Measurements from ENCODE around the gene PMEPA1.

Gene PMEPA1

GRCh38 chr20:57711311-57711712, 1.5 kb upstream of the PMEPA1 start:
- DNase-seq (ENCODE audit: low spot score), result peak; percentile 24

GRCh38 chr20:57710841-57711240, 1.0 kb upstream of the PMEPA1 start:
- DNase-seq (ENCODE audit: low spot score), result no peak

- DNase-seq (ENCODE audit: low spot score), result peak; percentile 82
Measured at GRCh38 chr20:57708694-57709673, 831 bp downstream of the PMEPA1 start.

GRCh38 chr20:57707849-57708693, 1.7 kb downstream of the PMEPA1 start:
- DNase-seq (ENCODE audit: low spot score), result no peak

GRCh38 chr20:57707320-57707719, 2.5 kb downstream of the PMEPA1 start:
- DNase-seq (ENCODE audit: low spot score), result no peak

GRCh38 chr20:57705127-57705899, 4.5 kb downstream of the PMEPA1 start:
- no peak for DNase-seq (ENCODE audit: low spot score)

- DNase-seq (ENCODE audit: low spot score), result no peak
Measured at GRCh38 chr20:57704245-57704644, 5.6 kb downstream of the PMEPA1 start.

- DNase-seq (ENCODE audit: low spot score), result no peak
Measured at GRCh38 chr20:57703013-57703412, 6.8 kb downstream of the PMEPA1 start.

- DNase-seq (ENCODE audit: low spot score), result no peak
Measured at GRCh38 chr20:57702521-57702920, 7.3 kb downstream of the PMEPA1 start.

GRCh38 chr20:57702091-57702490, 7.7 kb downstream of the PMEPA1 start:
- DNase-seq (ENCODE audit: low spot score), result no peak

- DNase-seq (ENCODE audit: low spot score), result no peak
Measured at GRCh38 chr20:57701651-57702050, 8.2 kb downstream of the PMEPA1 start.

- no peak for DNase-seq (ENCODE audit: low spot score)
Measured at GRCh38 chr20:57701090-57701489, 8.7 kb downstream of the PMEPA1 start.

- DNase-seq (ENCODE audit: low spot score), result no peak
Measured at GRCh38 chr20:57699395-57699794, 10.4 kb downstream of the PMEPA1 start.

- DNase-seq (ENCODE audit: low spot score), result no peak
Measured at GRCh38 chr20:57698867-57699275, 10.9 kb downstream of the PMEPA1 start.

- peak; percentile 95 for DNase-seq (ENCODE audit: low spot score)
Measured at GRCh38 chr20:57698116-57698866, 11.5 kb downstream of the PMEPA1 start.

GRCh38 chr20:57697543-57697942, 12.3 kb downstream of the PMEPA1 start:
- no peak for DNase-seq (ENCODE audit: low spot score)

GRCh38 chr20:57696401-57696961, 13.3 kb downstream of the PMEPA1 start:
- no peak for DNase-seq (ENCODE audit: low spot score)

GRCh38 chr20:57695940-57696339, 13.9 kb downstream of the PMEPA1 start:
- no peak for DNase-seq (ENCODE audit: low spot score)

- DNase-seq (ENCODE audit: low spot score), result no peak
Measured at GRCh38 chr20:57695012-57695411, 14.8 kb downstream of the PMEPA1 start.

GRCh38 chr20:57694481-57694880, 15.3 kb downstream of the PMEPA1 start:
- no peak for DNase-seq (ENCODE audit: low spot score)
